HG02884 (cell line): ENCODE results near the gene UNC79.
"Not testable (repeated sequence)": the region's sequence is repeated elsewhere in the genome, so short reads cannot be mapped to it uniquely, and the experiment has no call there.

Experiments used
- ATAC-seq: cut with Tn5 transposase; IDR thresholded peaks from one replicate; pipeline ENCODE4 v1.9.1; 2021; ENCODE audit warnings: mild to moderate bottlenecking, moderate library complexity; ENCODE audit not compliant: unreplicated experiment

UNC79 gene

DNA sequence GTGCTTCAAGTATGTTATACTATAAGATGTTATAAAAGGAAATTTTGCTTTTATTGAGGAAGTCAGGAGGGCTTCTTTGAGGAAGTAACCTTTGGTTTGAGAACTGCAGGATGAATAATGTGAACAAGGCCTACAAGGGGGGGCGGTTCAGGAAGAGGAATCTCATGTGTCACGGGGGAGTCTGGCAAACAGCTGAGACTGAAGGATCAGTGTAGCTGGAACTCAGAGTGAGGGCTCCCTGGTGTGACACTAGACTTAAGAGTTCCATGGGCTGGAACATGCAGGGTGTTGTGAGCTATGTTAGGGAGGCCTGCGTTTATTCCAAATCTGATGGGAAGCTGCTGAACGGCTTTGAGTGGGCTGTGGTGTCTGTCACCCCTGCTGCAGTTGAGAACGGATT lies 62.3 kb downstream of the UNC79 start:
- no peak for ATAC-seq

DNA sequence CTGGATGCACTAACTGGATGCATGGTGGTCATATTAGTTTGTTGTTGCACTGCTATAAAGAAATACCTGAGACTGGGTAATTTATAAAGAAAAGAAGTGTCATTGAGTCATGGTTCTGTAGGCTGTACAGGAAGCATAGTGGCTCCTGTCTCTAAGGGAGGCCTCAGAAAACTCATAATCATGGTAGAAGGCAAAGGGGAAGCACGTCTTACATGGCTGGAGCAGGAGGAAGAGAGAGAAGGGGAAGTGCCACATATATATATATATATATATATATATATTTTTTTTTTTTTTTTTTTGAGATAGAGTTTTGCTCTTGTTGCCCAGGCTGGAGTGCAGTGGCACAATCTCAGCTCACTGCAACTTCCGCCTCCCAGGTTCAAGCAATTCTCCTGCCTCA lies 62.9 kb downstream of the UNC79 start:
- not testable (repeated sequence) for ATAC-seq

DNA sequence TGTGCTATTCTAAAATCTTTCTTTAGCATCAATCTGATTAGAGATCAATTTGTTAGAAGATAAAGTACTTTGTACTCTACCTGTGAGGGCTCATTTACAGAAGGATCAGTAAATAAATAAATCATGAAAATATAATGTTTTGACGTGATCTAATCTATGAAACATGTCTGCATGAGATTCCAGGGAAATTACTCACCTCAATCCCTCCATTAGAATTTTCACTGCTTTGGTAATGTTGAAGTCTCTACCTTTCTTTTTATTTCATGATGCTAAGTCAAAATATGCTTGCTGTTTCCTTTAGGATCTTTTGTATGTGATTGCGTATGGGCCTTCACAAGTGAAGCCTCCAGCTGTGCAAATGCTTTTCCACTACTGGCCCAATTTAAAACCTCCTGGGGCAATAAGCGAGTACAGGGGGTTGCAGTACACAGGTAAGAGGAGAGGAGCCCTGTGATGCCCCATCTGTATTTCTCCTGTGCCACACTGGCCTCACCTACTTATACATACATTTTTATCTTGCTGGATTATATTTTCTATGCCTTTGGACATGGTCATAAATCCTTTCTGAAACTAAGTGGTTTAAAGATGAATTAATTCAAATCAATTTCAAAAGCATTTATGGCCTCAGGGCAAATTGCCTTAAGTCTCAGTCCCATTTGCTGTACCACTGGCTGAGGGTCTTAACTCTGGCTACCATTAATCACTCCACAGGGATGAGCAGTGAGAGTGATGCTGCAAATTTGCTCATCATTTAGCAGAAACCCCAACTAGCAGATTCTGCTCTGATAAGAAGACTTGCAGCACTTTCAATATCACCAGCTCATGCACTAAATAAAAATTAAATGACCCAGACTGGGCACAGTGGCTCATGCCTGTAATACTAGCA lies 66.4 kb downstream of the UNC79 start:
- no peak for ATAC-seq

DNA sequence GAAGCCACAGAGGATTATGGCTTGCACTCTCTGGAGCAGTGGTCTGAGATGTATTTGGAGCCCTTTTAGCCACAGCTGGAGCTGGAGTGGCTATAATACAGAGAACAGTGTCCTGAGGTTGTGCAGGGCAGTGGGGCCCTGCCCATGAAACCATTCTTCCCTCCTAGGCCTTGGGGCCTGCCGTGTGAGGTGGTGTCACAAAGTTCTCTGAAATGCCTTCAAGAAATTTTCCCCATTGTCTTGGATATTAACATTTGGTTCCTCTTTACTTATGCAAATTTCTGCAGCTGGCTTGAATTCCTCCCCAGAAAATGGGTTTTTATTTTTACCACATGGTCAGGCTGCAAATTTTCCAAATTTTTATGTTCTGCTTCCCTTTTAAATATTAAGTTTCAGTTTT lies 79.3 kb downstream of the UNC79 start:
- no peak for ATAC-seq

DNA sequence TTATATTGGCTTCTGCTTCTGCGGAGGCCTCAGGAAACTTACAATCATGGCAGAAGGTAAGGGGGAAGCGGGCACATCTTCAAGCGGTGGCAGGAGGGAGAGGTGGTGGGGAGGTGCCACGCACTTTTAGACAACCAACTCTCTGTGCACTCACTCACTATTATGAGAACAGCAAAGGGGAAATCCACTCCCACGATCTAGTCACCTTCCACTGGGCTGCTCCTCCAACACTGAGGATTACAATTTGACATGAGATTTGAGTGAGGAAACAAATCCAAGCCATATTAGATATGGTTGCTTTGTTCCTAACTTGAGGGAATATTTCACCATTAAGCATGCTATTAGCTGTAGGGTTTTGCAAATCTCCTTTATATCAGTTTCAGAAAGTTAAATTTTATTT lies 80.3 kb downstream of the UNC79 start:
- no peak for ATAC-seq

DNA sequence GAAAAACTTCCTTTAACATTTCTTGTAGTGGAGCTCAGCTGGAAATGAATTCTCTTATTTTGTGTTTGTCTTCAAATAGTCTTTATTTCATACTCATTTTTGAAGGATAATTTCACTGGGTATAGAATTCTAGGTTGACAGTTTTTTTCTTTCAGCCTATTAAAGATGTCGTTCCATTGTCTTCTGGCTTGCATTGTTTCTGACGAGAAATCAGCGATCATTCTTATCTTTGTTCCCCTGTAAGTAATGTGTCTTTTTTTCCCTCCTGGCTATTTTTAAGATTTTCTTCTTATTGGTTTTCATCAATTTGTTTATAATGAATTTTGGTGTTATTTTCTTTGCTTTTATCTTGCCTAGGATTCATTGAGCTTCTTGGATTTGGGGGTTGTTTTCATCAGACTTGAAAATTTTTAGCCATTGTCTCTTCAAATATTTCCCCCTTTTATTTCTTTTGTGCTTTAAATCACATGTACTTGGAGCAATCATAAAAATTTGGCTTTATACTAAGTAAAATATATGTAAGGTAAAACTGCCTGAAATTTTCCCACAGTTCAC lies 89.4 kb downstream of the UNC79 start:
- no peak for ATAC-seq

DNA sequence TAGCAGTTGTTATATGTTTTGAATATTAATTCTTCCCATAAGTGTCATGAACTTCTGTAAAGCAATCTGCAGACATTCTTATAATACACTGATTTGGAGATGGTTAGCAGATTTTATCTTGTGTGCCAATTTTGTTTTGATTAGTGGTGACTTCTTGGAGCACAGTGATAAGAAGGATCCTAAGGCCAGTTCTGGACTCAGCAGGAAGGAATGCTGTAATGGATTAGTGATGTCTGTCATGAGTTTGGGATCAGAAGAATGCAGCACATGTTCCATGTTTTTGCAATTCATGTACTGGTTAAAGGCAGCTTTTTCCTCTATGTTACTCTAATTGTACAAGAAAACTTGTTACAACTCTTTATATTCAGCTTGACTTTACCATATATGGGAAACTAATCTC lies 91.5 kb downstream of the UNC79 start:
- ATAC-seq: no peak

DNA sequence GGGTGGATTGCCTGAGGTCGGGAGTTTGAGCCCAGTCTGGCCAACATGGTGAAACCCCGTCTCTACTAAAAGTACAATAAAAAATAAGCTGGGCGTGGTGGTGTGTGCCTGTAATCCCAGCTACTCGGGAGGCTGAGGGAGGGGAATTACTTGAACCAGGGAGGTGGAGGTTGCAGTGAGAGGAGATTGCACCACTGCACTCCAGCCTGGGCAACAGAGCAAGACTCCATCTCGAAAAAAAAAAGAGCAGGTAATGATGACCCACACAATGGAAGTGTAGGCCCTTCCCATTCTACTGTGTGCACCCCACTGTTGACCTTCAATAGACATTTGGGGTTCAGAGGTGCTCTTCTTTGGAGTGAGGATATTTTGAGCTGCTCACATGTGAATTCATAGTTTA lies 94.5 kb downstream of the UNC79 start:
- not testable (repeated sequence) for ATAC-seq

DNA sequence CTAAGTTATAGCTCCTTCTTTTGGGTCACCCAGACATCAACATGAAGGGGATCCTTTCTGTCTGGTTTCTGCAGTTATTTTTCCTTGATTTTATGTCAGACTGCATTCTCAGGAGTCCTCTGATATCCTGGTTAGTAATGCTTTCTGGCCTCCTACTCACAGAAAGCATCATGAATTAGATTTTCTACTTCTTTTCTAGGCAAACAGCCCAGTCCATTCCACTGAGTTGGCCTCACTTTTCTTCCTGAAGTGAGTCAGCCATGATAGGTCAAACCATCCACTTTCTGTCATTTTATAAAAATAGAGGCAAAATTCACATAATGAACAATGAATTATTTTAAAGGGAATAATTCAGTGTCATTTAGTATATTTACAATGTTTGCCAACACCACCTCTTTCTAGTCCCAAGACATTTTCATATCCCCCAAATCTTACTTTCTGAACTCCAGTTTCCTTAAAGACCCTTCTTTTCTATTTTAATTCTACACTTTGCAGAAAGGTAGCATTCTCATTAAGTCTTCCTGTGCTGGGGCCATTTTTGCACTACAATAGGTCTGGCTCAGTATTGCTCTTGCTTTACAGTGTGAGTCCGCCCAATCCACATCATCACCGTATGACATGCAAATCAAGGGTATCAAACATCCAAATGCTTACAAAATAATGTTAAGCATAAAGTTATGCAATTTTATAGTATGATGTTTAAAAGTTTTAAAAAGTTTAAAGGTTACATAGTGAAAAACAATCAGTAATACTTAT lies 95.1 kb downstream of the UNC79 start:
- no peak for ATAC-seq

DNA sequence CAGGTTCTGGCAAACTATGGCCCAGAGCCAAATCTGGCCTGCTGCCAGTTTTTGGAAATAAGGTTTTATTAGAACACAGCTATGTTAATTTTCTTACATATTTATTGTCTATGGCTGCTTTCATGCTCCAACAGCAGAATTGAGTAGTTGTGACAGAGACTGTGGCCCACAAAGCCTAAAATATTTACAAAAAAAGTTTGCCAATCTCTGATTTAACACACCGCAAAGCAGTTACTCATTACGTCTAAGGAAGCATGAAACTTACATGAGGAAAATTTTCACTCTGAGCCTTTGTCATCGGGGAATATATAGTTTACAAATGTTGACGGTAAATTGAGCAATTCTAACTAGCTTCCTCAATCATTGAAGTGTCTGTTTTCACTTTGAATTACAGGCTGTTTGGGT lies 96.5 kb downstream of the UNC79 start:
- no peak for ATAC-seq

DNA sequence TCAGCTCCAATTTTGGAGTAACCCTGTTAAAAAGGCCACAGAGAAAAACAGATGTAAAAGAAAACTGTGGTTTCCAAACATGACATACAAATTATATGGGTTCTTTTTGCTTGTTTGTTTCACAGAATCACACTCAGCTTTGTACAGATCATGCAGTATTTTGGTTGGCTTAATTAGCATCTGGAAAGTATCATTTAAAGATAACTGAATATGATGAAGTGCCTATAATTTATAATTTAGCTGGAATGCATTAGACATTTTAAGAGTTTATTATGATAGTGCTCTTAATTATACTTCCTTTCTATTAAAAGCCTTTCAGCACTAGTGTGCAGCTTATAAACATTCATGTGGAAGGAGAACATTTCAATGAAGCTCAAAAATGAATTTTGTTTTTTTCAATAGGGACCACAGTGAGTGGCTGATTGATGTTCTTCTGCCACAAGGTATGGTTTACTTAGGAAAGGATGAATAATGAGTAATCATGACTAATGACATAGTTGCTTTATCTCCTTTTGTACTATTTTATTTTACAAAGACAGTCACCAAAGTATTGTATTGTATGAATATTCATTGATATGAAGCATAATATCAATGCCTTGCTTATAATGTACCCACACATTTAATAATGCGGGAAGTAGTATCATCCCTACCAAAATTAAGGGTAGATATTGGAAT lies 98.3 kb downstream of the UNC79 start:
- no peak for ATAC-seq

DNA sequence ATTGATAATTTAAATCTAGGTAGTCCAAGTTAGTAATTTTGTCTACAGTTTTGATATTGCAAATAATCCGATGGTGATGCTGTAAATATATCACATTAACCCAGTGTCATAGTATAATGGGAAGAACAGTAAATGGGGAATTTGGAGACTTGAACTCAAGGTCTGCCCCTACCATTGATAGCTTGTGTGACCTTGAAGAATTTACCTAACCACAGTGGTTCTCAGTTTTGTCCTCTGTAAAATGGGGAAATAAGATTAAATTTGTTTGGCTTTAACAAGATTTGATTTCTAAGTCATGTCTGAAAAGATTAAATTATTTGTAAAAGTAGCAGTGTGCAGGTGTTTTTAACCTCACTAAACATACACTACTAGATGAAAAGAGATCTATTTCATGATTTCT lies 100.9 kb downstream of the UNC79 start:
- no peak for ATAC-seq

DNA sequence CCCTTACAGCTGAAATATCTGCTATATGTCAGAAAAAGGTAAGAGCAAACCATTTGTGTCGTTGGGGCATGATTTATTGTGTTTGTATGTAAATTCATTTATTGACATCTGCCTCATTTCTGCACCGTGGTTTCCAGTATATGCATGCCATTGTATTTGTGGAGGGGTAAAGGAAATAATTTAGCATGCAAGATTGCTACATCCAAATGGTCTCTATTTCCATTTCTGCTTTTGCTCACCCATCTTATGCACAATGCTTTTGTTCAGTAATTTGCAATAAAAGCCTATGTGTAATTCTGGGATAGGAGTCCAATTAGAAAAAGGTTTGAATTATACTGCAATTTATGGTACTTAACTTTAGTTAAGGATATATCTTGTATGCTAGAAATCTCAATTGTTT lies 101.8 kb downstream of the UNC79 start:
- ATAC-seq: no peak

DNA sequence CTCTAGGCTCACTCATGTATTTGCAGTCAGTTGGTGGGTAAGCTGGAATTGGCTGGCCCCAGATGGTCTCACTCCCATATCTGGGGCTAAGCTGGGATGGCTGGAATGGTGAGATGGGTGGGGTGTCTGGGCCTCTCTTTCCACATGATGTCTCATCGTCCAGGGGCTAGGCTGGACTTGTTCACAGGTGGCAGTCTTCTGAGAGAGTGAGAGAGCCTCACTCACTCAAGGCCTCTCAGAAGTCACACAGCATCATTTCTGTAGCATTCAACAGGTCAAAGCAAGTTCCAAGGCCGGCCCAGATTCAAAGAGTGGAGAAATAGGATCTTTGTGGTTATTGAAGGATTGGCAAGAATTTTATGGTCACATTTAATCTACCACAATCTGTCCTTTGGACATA lies 102.7 kb downstream of the UNC79 start:
- peak; percentile 30 for ATAC-seq

DNA sequence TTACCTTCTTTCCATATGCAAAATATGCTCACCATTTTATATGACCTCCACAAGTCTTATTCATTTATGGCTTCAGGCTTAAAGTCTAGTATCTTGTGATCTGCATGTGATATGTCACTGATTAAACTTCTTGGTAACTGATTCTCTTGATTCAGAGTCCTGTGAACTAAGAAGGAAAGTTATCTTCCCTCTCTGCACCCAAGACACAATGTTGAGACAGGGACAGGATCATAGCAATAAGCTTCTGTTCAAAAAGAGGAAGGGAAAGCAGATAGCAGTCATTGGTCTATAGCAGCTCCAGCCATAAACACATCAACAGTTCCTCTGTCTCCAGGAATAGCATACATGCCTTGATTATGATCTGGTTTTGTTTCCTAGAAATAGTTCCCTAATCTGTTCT lies 103.1 kb downstream of the UNC79 start:
- peak; percentile 88 for ATAC-seq

DNA sequence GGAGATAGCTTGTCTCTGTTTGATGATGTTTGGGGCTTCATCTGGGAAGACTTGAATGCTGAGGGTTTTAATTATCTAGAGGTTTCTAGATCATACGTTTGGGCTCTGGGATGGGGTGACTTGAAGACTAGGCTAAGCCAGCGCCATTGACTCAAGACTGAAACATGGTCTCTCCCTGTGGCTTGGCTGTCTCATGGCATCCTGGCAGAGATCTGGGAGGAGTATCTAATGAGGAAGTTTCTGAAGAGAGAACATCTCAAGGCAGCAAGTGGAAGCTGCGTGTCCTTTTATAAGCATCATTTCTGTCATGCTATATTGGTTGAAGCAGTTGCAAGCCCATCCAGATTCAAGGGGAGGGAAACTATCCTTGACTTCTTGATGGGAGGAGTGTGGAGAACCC lies 104.8 kb downstream of the UNC79 start:
- ATAC-seq: no peak

DNA sequence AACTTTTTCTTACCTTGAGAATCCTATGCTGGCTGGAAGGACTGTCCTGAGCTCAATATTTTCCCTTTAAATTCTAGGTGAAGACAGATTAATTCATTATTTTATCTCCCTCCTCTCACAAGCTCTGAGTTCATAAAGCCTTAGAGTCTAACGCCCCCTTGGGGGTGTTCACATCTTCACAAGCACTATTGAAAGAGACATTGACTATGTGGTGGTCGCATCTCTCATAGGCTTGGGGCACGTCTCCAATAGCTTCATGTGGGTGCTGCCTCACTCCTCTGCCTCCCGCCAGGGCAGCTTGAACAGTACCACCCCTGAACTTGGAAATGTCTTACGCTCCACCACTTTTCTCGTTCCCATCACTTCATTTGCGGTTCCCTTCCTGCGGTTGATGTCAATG lies 106.2 kb downstream of the UNC79 start:
- ATAC-seq: no peak

DNA sequence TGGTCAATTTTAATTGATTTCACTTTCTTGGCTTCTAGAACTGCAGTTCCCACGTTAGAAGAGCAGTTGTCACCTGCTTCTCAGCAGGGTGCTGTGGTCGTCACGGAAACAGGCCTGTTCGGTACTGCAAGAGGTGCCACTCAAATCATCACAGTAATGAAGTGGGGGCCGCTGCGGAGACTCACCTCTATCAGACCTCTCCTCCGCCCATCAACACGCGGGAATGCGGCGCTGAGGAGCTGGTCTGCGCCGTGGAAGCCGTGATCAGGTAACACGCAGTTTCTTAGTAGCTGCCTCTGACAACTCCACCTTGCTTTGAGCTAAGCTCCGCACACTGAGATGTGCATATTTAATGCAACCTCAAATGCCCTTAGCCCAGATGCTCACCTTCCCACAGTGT lies 107.2 kb downstream of the UNC79 start:
- ATAC-seq: no peak

DNA sequence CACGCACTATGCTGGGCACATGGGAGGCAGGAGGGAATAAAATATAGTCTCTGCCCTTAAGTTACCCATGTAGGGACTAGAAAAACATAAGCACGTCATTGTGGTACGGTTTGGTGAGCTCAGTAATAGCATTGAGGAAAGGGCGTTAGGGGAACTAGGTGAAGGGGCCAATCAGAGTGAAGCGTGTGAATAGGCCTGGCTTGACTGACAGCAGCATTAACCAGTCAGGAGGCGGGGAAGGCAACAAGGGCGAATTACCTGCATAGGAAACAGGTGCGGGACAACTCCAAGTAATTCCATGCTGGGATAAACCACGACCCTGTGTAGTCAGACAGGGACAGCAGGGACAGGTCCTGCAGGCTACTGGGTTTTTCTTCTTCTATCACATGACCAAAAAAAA lies 107.7 kb downstream of the UNC79 start:
- no peak for ATAC-seq

DNA sequence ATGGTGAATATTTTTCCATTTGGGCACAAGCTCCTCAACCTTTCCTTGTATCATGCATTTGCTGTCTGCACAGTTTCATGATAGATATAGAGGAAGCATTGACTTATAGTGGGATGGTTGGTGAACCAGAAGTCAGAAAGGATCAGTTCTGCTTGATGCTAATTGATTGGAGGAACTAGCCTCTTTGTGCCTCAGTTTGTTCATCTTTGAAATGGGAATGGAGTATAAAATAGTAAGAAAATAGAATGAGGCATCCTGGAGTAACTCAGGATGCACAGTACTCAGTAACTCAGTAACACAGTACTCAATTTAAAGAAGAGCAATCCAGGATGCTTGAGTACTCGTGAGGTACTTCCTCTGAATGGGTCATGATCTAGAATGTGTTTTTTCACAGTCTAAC lies 109.5 kb downstream of the UNC79 start:
- no peak for ATAC-seq

DNA sequence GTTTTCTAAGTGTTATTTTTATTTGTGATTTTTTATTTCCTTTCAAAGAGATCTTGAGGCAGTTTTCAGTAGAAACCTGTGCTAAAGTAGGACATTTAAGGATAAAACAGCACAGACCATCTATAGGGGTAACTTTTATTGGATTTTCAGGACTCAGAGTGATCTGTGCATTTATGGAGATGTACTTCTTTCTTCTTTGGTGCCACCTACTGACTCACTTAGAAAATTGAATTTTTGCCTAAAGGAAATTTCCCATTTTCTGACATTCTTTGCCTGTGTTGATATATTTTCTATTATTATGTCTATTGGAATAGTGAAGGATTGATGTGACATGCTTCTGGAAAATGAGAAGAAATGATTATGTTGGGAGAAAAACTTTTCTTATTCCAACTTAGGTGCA lies 113.0 kb downstream of the UNC79 start:
- no peak for ATAC-seq
